ENCODE results near the gene SORCS3. TPM values are rescaled to one million over a fixed set of nuclear protein-coding genes. Genes with fewer than 3 reads are reported as not detected.

Gene SORCS3
- total RNA-seq, 1 experiment from 2014 or later: not detected

DNA sequence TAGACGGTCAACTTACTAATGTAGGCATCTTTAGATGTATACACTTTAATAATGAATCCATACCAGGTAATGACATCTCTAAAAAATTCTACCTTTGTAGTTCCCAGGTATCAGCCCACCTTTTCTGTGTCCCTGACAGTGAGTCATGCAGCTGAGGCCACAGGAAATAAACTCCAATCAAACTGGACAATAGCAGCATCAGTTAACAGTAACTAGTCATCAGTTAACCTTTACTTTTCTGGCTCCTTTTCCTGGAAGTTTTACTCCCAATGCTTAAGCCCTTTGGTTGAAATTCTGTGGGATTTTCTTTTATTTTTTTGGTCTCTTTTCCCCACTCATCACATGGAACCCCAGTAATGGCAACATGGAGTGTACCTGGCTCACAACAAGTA is 617.6 kb downstream of the SORCS3 start:
- no peak for DNase-seq (ENCODE audit: low spot score)

DNA sequence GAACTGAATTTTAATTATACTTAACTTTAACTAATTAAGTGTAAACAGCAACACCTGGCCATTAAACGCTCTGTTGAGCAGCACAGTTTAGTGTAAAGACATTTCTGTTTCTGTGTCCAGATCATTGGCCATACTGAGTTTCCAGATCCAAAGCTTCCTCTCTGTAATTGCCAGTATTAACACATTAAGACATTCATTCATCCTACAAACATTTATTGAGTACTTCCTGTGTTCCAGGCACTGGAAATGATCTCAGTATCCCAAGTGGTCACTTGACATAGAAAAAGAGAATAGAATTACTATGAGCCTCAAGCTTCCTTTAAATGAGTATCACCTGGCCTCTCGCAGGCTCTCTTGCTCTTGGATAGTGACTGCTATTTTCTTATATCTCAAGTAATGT is 618.1 kb downstream of the SORCS3 start:
- no peak for DNase-seq (ENCODE audit: low spot score)

DNA sequence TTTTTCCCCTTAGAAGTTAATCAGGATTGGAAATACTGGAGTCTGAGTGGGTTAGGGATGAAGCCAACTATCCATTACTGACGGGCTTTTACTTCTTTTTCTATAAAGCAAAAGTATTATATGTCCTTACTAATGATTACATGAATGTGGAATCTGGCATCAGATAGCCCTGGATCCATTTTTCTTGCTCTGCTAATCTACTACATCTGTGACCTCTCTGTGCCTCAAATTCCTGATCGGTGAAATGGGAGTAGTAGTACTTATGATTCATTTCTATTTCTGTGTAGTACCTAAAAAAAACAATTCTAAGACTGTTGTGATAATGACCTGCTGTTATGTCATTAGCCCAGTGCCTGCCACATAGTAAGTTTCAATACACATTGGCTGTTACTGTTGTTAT is 621.6 kb downstream of the SORCS3 start:
- no peak for DNase-seq (ENCODE audit: low spot score)

DNA sequence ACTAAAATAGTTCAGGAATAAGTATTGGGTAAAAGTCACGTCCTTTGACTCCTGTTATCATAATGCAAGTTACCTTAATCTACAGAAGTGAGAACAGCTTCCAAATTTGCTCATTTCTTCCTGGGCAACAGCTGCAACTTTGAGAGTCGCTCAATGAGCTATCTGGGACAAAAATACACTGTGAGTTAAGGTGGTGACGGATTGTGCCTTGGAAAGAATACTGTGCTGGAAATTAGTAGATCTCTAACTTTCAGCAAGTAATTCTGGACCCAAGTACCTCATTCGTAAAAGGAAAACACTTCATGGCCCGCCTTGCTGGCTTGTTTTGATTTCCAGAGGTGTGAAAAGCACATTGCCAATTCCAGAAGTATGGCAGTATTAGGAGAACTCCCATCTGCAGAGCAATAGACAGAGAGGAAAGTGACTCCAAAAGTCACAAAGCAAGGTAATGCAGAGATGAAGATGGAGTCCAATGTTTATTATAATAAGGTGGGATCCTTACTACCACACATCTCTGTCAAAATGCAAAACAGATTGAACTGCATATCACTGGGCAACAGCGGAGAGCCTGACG is 626.0 kb downstream of the SORCS3 start:
- no peak for DNase-seq (ENCODE audit: low spot score)

DNA sequence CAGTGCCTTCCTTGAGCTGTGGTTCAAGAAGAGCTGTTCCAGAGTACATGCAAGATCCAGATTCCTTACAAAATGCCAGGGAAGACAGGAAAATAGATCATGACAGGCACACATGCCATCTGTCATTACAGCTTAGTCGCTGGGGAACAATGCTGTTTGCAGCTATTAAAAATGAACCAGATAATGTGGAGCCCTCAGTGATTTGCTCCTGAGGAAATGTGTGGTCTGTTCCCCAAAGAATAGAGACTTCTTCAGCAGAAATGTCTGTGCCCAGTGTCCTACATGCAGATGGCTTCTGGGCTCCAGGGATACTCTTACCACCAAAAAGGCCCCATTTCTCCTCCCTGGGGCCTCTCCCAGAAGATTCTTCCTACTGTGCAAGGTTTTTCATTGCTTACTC is 627.9 kb downstream of the SORCS3 start:
- no peak for DNase-seq (ENCODE audit: low spot score)

DNA sequence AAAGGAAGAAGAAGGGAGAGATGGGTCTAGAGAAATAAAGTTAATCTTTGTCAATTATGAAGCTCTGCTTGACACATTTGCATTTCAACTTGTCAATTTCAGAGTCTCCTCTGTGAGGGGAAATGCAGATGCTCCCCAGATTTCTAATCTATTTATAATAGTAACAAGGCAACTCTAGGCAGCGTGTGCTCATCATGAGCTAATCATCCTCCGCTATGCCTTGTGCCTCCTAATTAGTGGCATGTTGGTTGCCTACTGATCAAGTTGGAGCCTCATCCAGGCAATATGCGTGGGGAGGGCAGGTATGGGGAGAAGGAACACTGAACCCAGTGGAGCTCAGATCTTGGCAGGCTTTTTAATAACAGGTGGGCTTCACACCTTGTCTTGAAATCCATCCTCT is 628.6 kb downstream of the SORCS3 start:
- DNase-seq (ENCODE audit: low spot score): no peak

DNA sequence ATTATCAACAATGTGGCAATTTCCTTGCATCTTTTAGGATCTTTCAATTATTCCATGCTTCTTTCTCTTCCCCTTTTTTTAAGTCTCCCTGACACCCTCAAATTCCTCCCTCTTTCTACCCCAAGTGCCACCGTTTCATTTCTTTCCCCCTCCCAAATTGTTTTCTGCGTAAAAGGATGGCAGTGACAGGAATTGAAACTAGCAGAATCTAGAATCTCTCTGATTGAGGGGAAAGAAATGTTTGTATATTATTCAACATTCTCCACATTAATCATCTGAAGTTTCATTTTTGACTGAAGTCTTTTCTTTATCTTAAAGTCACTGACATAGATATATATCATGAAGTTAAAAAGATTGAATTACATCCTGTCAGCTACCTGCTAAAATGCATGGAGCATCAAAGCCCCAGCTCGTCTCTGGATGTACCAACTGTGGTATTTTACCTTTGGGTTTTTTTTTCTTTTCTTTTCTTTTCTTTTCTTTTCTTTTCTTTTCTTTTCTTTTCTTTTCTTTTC is 633.5 kb downstream of the SORCS3 start:
- no peak for DNase-seq (ENCODE audit: low spot score)

DNA sequence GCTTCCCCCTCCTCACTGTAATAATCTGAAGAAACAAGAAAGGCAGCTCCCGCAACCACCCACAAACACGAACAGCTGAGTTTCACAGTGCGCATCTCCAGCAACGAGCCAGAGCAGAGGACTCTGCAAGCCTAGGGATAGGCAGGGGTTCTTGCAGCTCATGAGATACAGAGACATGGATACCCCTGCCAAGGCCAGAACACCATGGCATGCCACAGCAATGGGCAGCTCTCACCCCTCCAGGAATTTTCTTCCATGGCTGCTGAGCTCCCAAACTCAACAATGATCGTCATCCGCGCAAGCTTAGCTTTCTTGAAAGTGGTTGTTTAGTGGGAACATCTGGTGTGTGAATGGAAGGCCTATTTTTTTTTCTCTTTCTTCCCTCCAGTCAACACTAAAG is 637.3 kb downstream of the SORCS3 start:
- DNase-seq (ENCODE audit: low spot score): no peak

DNA sequence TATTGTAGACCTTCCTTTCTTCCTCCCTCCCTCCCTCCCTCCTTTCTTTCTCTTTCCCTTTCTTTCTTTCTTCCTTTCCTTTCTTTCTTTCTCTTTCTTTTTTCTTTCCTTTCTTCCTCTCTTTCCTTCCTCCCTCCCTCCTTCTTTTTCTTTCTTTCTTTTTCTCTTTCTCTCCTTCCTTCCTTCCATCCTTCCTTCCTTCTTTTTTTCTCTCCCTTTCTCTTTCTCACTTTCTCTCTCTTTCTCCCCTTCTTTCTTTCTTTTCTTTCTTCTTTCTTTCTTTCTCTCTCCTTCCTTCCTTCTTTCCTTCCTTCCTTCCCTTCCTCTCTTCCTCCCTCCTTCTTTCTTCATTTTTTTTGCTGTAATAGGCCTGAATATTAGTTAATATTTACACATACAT is 638.0 kb downstream of the SORCS3 start:
- DNase-seq (ENCODE audit: low spot score): no peak

DNA sequence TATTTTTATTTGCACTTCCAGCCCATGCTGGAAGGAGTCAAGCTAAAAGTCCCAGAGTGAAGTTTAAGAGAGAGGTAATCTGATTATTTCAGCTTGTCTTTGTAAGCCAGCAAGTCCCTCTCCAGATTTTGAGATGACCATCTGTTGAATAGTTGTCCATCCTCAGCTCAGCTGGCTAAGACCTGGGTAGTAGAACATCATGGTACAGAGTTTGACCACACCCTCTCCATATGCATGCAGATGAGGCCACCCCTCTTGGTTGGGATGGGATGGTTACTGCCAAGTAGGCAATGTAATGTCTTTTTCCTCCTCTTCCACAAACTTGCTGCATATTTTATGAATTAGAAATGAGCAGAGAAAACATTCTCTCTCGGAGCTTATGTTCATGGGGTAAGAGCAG is 639.8 kb downstream of the SORCS3 start:
- DNase-seq (ENCODE audit: low spot score): no peak

DNA sequence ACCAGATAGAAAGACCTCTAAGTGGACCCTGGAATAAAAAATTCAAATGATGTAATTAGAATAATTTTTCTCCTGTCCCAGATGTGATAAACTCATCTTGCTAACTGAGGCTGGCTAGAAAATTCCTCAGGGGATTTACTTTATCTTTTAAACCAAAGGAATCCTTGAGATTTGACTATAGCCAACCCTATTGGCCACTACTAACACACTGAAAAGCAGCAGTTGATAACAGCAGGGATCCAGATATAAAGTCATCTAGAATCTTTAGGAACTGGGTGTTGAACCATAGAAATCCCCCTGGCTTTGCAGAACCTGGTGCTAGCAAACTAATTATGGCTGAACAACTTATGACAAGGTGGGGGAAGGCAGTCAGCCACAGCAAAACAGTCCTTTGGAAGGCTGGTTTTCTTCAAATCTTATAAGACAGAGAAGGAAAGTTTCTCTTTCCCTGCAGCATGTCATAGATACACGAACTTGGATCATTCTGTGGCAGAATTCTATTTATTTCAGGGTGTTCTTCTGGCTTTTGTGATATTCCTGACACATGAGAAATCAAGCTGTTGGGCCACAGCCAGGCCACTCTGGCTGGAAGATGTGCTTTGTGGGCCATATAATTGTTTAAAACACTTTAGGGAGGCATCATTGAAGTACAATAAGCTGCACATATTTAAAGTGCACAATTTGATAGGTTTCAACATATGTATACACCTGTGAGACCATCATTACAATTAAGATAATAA is 643.6 kb downstream of the SORCS3 start:
- no peak for DNase-seq (ENCODE audit: low spot score)

DNA sequence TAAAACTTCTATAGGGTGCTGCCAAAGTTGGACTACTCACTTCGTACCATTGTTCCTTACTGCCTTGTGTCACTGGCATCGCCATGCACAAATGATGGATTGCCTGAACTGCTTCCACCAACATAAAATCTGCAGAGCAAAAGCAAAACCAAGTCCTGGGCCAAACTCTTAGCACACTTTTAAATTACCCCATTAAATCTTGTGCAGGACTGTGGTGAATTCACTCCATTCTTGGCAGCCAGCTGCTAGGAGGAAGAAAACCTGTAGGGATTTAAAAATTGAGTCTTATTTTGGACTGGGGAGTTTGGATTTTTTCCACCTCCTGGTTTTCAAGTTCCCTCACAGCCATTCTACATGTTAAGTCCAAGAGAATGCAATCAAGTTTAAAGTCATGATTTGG is 646.9 kb downstream of the SORCS3 start:
- DNase-seq (ENCODE audit: low spot score): no peak

DNA sequence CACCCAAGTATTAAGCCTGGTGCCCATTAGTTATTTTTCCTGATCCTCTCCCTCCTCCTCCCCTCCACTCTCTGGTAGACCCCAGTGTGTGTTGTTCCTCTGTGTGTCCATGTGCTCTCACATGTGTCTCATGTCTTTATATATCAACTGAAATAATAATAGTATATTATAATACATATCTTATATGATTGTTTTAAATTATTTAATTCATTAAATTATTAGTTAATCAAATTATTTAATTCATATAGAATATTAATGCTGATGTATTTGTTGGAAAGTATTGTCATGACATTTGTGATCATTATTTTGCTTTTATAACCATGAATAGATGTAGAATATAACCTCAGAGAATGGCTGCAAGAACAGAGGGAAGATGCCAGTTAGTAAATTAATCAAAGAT is 647.5 kb downstream of the SORCS3 start:
- DNase-seq (ENCODE audit: low spot score): no peak

DNA sequence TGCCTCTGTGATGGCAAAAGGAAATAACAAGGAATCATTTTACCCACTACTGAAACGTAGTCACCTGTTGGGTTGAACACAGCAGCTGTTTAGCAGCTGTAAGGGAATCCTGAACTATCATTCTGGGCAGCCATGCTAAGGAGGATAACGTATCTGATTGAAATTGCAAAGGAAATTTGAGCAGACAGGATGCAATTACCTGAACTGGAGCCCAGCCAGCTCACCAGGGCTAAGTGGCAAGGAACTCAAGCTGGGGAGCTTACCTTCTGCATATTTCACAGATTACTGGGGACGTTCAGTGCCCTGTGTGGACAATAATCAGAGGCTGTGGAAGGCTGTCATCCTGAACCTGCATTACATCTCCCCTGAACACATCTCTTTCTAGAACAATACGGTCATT is 650.5 kb downstream of the SORCS3 start:
- DNase-seq (ENCODE audit: low spot score): no peak

DNA sequence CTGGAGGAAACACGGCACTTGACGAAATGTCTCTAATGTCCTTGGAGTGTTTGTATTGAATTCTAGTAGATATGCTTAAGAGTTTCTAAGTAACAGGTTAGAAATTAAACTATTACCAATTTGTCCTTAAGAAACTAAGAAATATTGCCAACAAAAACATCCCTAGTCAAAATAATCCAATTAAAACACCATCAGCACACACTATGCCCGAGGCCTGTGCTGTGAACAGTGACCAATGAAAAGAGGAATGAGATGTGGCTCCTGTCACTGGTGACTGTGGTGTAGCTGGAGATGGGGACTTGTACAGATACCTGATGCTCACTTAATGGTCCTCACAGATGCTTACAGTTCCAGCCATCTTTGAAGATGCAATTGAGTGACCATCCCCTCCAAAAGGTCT is 651.1 kb downstream of the SORCS3 start:
- no peak for DNase-seq (ENCODE audit: low spot score)
